WERI-Rb-1 (cell line): ENCODE measurements around the gene PLEKHG5.
"Not testable (repeated sequence)": the region's sequence is repeated elsewhere in the genome, so short reads cannot be mapped to it uniquely, and the experiment has no call there.

Experiments
- DNase-seq: peaks from one replicate; pipeline ENCODE4 v3.0.0-alpha.2; 2020
- H3K27ac ChIP-seq: fragments of 250-450 bp; sonication (Bioruptor Pico); 2 replicates; pipeline ENCODE4 v1.5.1; 2020; ENCODE audit warnings: mild to moderate bottlenecking, moderate library complexity
- H3K27me3 ChIP-seq: fragments of 250-450 bp; sonication (Bioruptor Pico); 2 replicates; pipeline ENCODE4 v1.5.1; 2021; ENCODE audit warnings: mild to moderate bottlenecking, low read depth, moderate library complexity; ENCODE audit not compliant: insufficient read depth, severe bottlenecking
- H3K36me3 ChIP-seq: fragments of 250-450 bp; sonication (Bioruptor Pico); 2 replicates; pipeline ENCODE4 v1.5.1; 2020; ENCODE audit warnings: mild to moderate bottlenecking, moderate library complexity
- H3K4me3 ChIP-seq: 2 replicates; pipeline ENCODE4 v1.5.1; 2011; ENCODE audit warnings: low read depth, mild to moderate bottlenecking, control low read depth, low read length
- H3K9me3 ChIP-seq: fragments of 250-450 bp; sonication (Bioruptor Pico); 2 replicates; pipeline ENCODE4 v1.5.1; 2021; ENCODE audit warnings: mild to moderate bottlenecking, moderate library complexity; ENCODE audit not compliant: severe bottlenecking
- CTCF ChIP-seq: IDR thresholded peaks from 2 replicates; pipeline ENCODE4 v1.5.1; 2011; ENCODE audit warnings: low read depth, mild to moderate bottlenecking, control low read depth, inconsistent platforms, low read length

PLEKHG5 gene

DNA sequence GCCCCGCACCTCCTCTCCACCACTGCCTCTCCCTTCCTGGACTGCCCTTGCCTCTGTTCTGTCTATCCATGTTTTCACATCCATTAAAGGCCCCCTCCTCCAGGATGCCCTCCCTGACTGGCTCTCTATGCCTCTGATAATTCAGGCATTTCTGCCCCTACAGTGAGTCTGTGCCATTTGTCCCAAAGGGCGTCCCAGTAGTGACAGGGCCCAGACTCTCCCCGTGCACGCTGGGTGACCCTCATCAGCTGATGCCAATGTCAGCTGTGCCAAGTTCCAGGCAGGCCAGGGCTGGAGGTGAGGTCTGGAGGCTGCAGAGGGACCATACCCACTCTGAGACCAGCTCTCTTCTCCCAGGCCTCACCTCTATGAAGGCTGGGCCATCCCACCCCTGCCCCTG lies 3.2 kb upstream of the PLEKHG5 start:
- no peak for DNase-seq
- H3K4me3 ChIP-seq, result no peak overlapping the region
- no peak overlapping the region for H3K27ac ChIP-seq
- no peaks in the 10 kb centered on the region for H3K36me3 ChIP-seq
- no peaks in the 10 kb centered on the region for H3K9me3 ChIP-seq
- H3K27me3 ChIP-seq, result no peaks in the 10 kb centered on the region
- TF ChIP-seq CTCF, result no peak

GRCh38 chr1:6493834-6494223 lies 2.4 kb upstream of the PLEKHG5 start:
- not testable (repeated sequence) for H3K27ac ChIP-seq, H3K9me3 ChIP-seq, H3K4me3 ChIP-seq, H3K27me3 ChIP-seq, H3K36me3 ChIP-seq, DNase-seq

- Histone ChIP-seq H3K9me3 (no peaks in the 10 kb centered on the region), H3K4me3 (no peak overlapping the region), H3K27me3 (no peaks in the 10 kb centered on the region), H3K27ac (no peak overlapping the region), H3K36me3 (no peaks in the 10 kb centered on the region)
- no peak for DNase-seq
- TF ChIP-seq CTCF, result no peak
Measured at GRCh38 chr1:6491966-6492365, 499 bp upstream of the PLEKHG5 start.

GRCh38 chr1:6491081-6491449 lies 402 bp downstream of the PLEKHG5 start:
- Histone ChIP-seq H3K9me3 (no peaks in the 10 kb centered on the region), H3K4me3 (peak overlapping the region; percentile 64), H3K27ac (peak overlapping the region; percentile 73), H3K27me3 (no peaks in the 10 kb centered on the region), H3K36me3 (no peaks in the 10 kb centered on the region)
- no peak for TF ChIP-seq CTCF
- DNase-seq, result no peak

GRCh38 chr1:6490181-6491080 lies 1.0 kb downstream of the PLEKHG5 start:
- Histone ChIP-seq H3K9me3 (no peaks in the 10 kb centered on the region), H3K27ac (peak overlapping the region; percentile 73), H3K4me3 (peak overlapping the region; percentile 64), H3K27me3 (no peaks in the 10 kb centered on the region), H3K36me3 (no peaks in the 10 kb centered on the region)
- DNase-seq, result peak; percentile 86
- TF ChIP-seq CTCF, result no peak

DNA sequence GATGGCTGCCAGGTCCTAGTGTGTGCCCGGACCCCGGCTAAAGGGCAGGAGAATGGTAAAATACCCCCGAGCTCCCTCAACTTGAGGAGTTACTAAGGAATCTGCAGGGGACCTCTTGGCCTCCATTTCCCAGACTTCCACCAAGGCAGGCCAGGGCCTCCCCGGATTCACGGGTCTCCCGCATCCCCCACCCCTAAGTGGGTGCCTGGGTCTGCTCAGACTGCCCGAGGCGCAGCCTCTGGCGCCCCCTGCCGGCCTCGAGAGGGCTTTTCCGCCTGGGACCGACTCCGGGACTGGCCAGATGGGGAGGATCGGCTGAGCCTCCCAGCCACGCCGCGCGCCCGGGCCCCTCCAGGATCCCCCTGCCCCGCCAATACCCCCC lies 1.7 kb downstream of the PLEKHG5 start:
- TF ChIP-seq CTCF, result peak; percentile 89
- peak; percentile 88 for DNase-seq
- Histone ChIP-seq H3K27me3 (no peaks in the 10 kb centered on the region), H3K4me3 (peak overlapping the region; percentile 64), H3K27ac (peak overlapping the region; percentile 73), H3K9me3 (no peaks in the 10 kb centered on the region), H3K36me3 (no peaks in the 10 kb centered on the region)
